ENCODE data around the gene LPIN3.

DNA sequence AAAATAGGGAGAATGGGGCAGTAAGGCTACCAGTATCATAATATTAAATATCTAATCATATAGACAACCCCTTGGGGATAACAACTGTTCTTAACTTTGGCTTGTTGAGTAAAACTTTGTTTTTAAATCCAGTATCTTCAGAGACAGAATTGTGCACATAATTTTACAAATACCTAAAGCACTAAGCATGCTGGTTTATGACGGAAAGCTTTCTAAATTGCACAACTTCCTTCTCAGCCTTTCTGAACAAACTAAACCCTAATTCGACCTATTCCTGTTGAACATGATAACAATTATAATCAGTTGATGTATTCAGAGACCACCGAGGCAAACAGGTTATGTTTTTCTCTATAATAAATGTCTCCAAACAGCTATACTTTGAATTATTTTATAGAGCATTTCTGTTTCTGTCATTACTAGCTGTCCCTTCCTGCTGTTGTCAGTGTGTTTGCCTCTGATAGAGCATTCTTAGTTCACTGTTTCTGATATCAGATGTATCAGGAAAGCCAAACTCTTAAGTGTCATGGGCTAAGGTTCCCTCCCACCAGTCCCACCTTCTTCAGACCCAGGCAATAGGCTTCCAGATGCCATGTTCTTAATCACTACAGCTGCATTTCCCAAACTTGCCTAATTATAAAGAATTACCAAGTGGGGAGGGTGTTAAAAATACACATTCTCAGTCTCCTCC lies 31.8 kb upstream of the LPIN3 start:
- TF ChIP-seq, protein P1, sequence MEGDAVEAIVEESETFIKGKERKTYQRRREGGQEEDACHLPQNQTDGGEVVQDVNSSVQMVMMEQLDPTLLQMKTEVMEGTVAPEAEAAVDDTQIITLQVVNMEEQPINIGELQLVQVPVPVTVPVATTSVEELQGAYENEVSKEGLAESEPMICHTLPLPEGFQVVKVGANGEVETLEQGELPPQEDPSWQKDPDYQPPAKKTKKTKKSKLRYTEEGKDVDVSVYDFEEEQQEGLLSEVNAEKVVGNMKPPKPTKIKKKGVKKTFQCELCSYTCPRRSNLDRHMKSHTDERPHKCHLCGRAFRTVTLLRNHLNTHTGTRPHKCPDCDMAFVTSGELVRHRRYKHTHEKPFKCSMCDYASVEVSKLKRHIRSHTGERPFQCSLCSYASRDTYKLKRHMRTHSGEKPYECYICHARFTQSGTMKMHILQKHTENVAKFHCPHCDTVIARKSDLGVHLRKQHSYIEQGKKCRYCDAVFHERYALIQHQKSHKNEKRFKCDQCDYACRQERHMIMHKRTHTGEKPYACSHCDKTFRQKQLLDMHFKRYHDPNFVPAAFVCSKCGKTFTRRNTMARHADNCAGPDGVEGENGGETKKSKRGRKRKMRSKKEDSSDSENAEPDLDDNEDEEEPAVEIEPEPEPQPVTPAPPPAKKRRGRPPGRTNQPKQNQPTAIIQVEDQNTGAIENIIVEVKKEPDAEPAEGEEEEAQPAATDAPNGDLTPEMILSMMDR (IDR thresholded peaks at IDR 0.05; ENCODE audit: low read depth, low read length) = no peak
- TF ChIP-seq EZH2phosphoT487 (IDR thresholded peaks at IDR 0.05; ENCODE audit: low read depth) = no peak
